DMS53 (cell line): ENCODE measurements around the gene TMTC3.
"Not testable (repeated sequence)": the region's sequence is repeated elsewhere in the genome, so short reads cannot be mapped to it uniquely, and the experiment has no call there.

Experiments used
- DNase-seq: peaks from one replicate; lab custom pipeline; 2025; lab: John Stamatoyannopoulos, UW

The TMTC3 gene

DNA sequence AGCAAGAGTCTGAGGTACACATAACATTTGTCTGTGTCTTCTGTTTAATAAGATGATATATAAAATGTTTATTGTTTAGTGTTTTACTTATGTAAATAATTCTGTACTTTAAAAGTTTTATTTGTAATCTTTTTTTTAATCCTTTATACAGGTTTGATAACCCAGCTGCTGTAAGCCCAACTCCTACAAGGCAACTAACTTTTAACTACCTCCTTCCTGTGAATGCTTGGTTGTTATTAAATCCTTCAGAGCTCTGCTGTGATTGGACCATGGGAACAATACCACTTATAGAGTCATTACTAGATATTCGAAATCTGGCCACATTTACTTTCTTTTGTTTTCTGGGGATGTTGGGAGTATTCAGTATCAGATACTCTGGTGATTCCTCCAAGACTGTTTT, 24.1 kb downstream of the TMTC3 start:
- DNase-seq = no peak

DNA sequence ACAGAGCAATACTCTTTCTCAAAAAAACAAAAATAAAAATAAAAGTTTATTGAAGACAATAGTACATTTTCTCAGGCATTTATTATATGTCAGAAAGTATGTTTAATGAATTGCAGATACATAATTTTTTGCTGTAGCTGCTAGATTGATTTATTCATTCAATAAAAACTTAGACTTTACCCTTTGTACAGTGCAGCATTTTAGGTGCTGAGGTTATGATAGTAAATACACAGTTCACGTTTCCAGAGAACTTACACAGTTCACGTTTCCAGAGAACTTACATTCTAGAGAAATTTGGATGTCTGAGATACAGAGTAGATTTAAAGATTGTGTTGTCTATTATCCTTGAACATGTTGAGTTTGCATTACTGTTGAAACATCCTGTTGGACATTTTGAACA, 25.3 kb downstream of the TMTC3 start:
- DNase-seq = no peak

DNA sequence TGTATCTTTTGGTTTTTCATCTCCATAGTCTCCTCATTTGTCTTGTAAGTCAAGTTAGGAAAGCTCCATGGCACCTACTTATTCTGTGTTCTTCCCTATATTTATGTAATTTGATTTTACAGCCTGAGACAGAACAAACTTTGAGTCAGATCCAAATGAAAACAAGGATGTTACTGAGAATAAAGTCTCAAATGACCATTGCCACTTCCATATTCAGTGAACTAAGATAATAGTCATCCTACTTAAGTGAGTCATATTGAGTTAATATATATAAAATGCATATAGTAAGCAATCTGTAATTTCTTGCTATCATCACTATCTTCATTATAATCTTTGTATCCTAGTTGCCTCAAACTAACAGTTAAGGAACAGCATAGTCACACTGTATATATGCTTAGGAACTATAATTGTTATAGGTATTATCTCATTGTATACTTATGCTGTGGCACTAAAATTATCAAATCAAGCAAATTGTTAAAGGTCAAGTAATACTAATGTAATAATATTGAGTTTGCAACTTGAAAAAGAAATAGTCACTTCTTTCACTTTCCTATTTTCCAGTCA, 30.8 kb downstream of the TMTC3 start:
- peak; percentile 17 for DNase-seq

DNA sequence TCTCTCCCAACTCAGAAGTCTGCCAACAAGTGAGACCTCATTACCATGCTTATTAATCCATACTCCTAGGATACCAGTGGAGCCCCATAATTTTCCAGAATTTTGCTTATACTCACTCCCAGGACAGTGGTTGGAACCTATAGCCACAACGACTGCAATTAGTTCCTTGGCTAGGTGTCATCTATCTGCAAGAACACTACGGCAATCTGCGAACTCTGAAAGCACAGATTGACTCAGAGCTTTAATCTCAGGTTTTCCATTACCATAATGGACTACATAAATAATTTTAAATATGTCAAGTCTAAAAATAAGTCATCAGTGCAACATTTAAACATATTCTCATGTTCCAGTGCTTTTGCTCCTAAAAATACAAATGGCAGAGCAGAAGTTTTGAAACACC, 33.4 kb downstream of the TMTC3 start:
- DNase-seq = no peak

DNA sequence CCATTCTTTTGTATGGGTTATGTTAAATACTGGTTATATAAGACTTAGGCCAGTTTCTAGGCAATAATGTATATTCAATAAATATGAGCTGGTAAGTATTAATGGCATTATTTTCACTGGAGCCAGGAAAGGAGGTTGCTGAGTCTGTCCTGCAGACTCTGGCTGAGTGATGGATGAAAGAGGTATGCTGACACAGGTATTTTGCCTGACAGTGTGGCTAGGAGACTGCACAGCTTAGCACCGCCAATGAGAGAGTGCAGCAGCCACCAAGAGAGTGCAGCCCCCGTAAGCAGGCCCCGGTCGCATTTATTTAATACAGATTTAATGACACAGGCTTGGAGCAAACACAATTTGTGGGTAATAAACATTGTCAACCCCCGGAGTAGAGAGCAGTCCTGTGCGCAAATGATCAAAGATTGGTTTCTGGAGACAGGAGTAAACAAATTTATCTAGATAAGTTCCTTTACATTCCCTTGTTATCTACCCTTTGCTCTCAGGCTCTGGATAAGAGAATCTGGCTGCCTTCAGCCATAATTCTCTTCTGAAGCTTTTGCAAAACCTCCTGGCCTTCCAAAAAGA, 37.4 kb downstream of the TMTC3 start:
- DNase-seq = no peak

DNA sequence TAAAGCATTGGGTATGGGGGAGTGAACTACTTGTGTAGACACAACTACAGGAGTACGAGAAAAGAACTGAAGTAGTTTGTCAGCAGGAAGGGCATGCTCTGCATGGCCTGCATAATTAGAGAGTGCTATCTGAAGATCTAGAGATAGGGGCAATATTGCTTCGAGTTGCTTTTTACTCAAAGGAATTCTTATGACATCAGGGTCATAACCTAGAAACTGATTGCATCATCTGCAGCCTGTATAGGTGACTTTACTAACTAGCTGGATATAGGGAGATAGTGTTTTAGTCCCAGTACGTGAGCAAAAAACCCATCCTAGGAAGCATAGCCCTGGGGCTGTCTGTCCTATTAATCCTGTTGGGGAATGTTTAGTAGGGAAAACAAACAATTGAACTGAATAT, 39.8 kb downstream of the TMTC3 start:
- no peak for DNase-seq

DNA sequence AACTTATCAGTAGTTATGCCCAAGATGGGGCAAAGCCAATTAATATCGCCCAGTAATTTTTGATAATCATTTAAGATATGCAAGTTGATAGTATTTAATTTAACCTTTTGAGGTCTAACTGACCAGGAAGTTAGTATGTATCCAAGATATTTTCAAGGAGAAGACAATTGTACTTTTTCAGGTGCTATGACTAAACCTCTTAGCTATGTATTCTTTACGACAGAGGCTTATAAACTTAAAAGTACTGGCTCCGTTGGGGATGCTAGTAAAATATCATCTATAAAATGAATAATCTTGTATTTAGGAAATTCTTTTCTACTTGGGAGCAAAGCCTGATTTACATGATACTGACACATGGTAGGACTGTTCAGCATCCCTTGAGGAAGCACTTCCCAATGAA, 40.3 kb downstream of the TMTC3 start:
- DNase-seq = no peak

DNA sequence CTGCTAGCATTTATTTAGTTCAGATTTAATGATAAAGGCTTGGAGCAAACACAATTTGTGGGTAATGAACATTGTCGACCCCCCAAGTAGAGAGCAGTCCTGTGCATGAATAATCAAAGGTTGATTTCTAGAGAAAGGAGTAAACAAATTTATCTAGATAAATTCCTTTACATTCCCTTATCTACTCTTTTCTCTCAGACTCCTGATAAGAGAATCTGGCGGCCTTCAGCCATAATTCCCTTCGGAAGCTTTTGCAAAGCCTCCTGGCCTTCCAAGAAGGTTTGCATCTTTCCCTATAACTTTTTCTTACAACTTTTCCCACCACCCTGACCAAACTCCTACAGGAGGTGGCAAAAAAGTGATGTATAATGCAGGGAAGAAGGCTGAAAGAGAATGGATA, 42.1 kb downstream of the TMTC3 start:
- DNase-seq = no peak

DNA sequence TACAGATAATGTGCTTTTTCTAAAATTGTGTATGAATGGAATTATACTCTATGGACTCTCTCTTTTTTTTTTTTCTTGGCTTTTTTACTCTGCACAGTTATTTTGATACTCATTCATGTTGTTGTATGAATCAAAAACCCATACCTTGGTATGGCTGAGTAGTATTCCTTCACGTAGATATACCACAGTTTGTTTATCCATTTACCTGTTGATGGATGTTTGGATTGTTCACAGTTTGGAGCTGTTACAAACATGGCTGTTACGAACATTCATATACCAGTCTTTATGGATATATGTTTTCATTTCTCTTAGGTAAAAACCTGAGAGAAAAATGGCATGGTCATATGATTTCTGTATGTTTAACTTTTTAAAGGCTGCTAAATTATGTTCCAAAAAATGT, 43.2 kb downstream of the TMTC3 start:
- no peak for DNase-seq

DNA sequence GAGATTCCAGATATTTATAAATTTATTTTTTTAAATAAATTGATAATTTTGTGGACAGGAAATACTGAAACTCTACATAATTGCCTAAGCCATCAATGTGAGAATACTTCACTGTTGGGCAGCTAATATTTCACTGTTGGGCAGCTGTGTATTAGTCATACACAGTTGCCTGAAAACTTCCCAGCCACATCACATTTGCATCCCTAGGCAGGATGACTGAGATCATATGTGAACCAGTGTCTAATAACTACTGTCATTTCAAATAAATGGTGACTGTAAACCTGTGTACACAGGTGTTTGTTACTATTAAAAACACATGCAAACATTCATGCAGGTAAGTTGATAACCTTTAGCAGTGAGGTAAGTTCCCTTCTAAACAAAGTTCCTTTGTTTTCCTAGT, 43.9 kb downstream of the TMTC3 start:
- DNase-seq = peak; percentile 84

DNA sequence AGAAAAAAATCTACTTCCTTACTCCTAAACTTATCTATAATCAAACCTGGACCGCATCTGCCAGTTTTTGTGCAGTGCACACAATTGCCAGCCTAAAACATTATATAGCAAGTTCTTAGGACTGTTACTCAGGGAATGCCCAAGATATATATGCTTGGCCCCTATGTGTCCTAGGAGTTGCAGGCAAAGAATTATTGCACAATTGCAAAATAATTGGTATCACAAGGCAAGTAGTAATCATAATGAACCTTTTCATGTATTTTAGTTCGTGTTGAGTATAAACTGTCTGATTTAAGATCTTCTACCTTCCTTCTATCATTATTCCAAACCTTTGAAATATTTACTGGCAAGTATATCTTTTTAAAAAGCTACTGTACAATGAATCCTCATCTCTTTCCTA, 45.5 kb downstream of the TMTC3 start:
- no peak for DNase-seq

DNA sequence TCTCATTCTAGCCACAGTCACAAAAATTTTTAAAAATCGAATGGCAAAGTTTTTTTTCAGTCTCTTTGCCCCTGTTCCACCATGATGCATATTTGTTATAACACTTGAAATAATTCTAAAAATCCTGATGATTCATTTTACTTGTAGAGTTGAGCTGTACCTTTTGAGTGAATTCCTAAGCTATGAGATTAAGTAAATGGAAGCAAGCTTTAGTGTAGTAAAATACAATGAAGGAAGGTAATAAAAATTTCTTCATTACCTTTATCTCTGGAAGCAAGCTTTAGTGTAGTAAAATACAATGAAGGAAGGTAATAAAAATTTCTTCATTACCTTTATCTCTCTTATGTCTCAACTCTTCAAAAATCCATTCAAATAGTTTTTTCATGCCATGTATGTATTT, 46.1 kb downstream of the TMTC3 start:
- DNase-seq = no peak

DNA sequence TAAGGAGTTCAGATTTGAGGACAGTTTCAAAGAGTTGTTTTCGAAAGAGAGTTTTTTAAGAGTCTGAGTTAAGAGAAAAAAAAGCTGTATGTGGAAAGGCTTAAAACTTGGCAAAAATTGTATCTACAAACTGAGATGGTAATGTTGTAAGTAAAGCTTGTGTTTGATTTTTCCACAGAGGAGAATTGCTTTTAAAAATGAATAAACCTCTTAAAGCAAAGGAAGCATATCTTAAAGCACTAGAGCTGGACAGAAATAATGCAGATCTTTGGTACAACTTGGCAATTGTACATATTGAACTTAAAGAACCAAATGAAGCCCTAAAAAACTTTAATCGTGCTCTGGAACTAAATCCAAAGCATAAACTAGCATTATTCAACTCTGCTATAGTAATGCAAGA, 50.3 kb downstream of the TMTC3 start:
- DNase-seq = no peak

DNA sequence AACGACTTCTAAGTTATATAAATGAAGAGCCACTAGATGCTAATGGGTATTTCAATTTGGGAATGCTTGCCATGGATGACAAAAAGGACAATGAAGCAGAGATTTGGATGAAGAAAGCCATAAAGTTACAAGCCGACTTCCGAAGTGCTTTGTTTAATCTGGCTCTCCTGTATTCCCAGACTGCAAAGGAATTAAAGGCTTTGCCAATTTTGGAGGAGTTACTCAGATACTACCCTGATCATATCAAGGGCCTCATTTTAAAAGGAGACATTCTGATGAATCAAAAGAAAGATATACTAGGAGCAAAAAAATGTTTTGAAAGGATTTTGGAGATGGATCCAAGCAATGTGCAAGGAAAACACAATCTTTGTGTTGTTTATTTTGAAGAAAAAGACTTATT, 52.8 kb downstream of the TMTC3 start:
- no peak for DNase-seq

DNA sequence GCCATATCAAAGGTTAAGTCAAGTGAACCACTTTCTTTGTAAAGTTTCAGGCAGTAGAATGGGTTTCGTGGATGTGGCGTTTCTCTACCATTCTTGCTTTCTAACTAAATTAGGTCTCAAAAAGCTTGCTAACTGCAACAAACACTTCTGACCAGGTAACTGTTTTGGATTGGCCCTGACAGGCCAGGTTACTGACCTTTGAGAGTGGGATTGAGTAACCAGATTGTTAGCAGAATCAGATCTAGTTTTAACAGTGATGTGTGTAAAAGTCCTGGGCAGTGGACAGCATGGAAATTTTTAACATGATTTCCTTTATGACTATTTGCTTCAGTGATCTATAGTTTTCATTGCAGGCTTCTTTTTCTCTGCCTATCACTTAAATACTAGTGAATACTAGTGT, 57.9 kb downstream of the TMTC3 start:
- DNase-seq = no peak

DNA sequence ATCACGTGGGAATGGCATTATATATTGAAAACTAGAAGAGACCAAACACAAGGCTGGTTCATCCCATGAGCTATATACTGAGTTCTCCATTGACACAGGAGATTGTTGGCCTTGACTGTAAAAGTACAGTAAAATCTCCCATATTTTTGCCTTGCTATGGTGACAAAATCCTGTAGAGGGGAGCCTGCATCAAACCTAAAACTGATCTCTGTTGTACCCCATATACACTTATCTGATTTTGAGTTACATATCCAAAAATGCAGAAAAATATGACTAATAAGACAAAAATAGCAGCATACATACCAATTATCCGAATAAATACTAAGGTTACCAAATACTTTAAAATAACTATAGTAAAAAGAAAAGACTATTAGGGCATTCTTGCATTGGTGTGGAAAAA, 60.4 kb downstream of the TMTC3 start:
- DNase-seq = no peak

DNA sequence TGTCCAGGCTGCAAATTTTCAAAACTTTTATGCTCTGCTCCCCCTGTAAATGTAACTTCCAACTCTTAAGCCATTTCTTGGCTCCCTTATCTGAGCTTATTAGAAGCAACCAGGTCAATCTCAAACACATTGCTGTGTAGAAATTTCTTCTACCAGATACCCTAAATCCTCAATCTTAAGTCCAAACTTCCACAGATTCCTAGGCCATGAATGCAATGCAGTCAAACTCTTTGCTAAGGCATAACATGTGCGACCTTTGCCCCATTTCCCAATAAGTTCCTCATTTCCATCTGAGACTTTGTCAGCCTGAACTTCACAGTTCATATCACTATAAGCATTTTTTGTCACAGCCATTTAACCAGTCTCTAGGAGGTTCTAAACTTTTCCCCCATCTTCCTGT, 64.5 kb downstream of the TMTC3 start:
- no peak for DNase-seq

DNA sequence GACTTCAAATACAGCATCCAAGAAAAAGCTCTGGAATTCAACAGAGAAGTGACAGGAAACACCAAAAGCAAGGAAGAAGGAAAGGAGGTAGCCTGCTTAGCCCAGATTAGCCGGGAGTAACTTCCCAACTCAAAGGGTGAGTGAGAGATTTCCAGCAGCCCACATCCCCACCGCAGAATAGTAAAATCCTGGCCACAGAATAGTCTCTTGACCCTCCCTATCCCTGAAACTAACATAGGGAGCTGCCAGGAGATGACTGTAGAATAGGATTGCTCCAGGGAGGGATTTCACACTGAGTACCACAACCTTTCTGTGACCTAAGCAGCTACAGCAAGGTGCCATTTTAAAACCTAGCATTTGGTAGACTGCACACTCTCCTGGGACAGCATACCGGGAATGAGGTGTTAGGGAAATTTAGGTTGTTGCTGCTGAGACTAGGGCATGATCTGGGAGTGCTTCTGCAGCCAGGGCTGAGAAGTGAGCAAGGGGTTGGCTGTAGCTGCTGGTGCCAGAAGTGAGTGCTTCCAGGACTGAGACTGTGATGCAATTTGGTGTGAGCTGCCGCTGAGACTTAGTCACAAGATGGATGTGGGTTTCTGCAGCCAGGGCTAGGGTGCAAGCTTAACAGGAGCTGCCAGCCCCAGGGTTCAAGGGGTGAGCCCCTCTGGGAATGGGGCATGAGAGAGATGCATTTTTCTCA, 66.0 kb downstream of the TMTC3 start:
- no peak for DNase-seq

DNA sequence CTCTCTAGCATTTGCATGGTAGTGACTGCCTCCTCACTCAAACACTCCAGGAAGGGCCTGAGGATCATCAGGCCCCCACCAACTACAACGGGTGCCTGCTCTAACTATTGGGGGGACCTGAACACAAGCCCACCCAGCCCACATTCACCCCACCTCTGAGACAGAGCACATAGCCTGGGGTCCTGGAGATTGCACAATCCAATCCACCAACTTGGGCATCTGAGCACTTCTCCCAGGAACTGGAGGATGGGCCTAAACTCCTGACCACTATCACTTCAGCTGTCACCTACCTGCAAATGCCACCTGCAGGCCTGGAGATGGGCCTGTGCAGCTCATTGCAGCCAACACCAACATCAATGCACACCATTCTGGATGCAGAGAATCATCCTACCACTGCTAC, 66.6 kb downstream of the TMTC3 start:
- DNase-seq = no peak

DNA sequence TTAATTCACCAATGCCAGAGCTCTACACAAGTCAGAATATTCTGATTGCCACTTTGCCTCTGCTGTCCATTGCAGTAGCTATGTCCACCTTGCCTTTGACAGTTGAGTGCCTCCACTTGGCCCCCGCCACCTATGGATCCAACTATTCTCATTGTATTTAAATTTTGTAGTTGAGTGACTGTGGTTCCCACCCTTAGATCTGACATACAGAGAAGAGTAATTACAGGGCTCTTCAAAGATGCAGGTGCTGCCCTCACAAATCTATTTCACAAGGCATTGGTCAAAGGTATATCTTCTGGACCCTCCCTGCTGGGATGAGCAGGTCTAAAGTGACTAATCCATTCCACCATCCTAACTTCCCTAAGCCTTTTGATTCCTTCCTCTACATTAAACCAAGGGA, 68.2 kb downstream of the TMTC3 start:
- not testable (repeated sequence) for DNase-seq

DNA sequence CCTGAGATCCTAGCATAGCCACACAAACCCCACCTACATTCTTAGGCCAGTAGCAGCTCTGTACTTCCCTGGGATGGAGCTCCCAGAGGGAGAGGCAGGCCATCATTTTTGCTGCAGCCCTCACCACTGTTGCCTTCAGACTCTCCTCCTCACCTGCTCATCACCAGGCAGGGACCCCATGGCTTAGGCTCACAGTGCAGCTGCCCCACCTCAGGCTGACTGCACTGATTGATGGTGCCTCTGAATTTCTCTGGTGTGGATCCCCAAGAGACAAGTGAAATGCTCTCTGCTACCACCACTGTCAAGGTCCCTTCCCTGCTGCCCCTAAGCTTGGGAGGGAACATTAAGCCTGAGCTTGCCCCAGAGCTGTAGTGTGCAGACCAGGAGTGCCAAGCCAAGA, 76.2 kb downstream of the TMTC3 start:
- no peak for DNase-seq

DNA sequence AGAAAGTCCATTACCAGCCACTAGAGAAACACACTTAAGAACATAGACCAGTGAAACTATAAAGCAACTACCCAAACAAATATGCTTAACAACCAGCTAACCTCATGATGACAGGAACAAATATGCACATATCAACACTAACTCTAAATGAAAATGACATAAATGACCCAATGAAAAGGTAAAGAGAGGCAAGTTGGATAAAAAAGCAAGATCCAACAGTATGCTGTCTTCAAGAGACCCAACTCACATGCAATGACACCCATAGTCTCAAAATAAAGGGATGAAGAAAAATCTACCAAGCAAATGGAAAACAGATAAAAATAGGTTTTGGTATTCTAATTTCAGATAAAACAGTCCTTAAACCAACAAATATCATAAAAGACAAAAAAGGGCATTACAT, 77.8 kb downstream of the TMTC3 start:
- no peak for DNase-seq

DNA sequence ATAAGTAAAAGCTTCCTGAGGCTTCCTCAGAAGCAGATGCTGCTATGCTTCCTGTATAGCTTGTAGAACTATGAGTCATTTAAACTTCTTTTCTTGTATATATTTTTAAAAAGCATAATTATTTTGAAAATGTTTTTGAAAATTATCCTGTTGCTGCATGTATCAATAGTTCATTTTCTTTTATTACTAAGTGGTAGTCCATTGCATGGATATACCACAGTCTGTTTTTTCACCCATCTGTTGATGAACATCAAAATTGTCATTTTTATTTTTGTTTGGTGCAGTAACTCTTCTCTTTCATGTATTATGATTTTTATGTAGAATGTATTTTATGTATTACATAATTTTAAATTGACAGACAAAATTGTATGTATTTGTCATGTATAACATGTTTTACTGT, 81.4 kb downstream of the TMTC3 start:
- no peak for DNase-seq

DNA sequence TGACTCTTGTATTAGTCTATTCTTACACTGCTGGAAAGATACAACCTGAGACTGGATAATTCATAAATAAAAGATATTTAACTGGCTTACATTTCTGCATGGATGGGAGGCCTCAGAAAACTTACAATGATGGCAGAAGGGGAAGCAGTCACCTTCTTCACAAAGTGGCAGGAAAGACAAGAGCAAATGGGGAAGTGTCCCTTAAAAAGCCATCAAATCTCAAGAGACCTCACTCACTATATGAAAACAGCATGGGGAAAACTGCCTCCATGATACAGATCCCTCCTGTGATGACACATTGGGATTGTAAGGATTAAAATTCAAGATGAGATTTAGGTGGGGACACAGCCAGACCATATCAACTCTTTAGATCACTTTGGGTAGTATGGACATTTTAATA, 83.7 kb downstream of the TMTC3 start:
- DNase-seq = no peak
